Kidney (tissue), 14 donors: ENCODE measurements around the gene DNAH2. TPM values are rescaled to one million over a fixed set of nuclear protein-coding genes. Genes with fewer than 3 reads are reported as not detected.

Source experiments
- DNase-seq, 5 donors: peaks; one replicate each; pipeline ENCODE4 v3.0.0-alpha.2; 2013 to 2020
- FAIRE-seq: peaks from 2 replicates; lab custom pipeline; 2012; peaks lifted over from hg19 to GRCh38; lab: Jason Lieb, UNC
- H3K27ac ChIP-seq, 2 donors: one replicate each; pipeline ENCODE4 v1.7.0; 2013; ENCODE audit warnings: low read depth in 2 of 2, low read length in 2 of 2, inconsistent platforms in 1 of 2
- H3K27me3 ChIP-seq: one replicate; pipeline ENCODE4 v1.7.1; 2013; ENCODE audit warnings: low read length, inconsistent platforms; ENCODE audit not compliant: control insufficient read depth, insufficient read depth
- H3K36me3 ChIP-seq, 3 donors: one replicate each; pipeline versions ENCODE4 v1.7.0 to v1.7.1; 2013; ENCODE audit warnings: low read length in 3 of 3, control low read depth in 1 of 3, inconsistent platforms in 1 of 3; ENCODE audit not compliant: insufficient read depth in 3 of 3, control insufficient read depth in 2 of 3
- H3K4me1 ChIP-seq, 3 donors: one replicate each; pipeline versions ENCODE4 v1.7.0 to v1.7.1; 2013; ENCODE audit warnings: low read length in 3 of 3, inconsistent platforms in 1 of 3, low read depth in 1 of 3; ENCODE audit not compliant: control insufficient read depth in 2 of 3, insufficient read depth in 2 of 3
- H3K4me3 ChIP-seq, 3 donors: one replicate each; pipeline versions ENCODE4 v1.7.0 to v1.8.1; 2013; ENCODE audit warnings: low read length in 3 of 3, control low read depth in 1 of 3, inconsistent platforms in 1 of 3
- H3K9ac ChIP-seq, 3 donors: one replicate each; pipeline versions ENCODE4 v1.7.0 to v1.7.1; 2013; ENCODE audit warnings: low read length in 3 of 3, control low read depth in 1 of 3, inconsistent platforms in 1 of 3
- H3K9me3 ChIP-seq, 3 donors: one replicate each; pipeline versions ENCODE4 v1.7.0 to v1.7.1; 2013; ENCODE audit warnings: low read length in 3 of 3, control low read depth in 1 of 3, inconsistent platforms in 1 of 3; ENCODE audit not compliant: control insufficient read depth in 2 of 3, insufficient read depth in 1 of 3
- intact Hi-C: fragments of 100-400 bp; cut with DNase I; formaldehyde crosslinking; loops from one replicate; pipeline ENCODE4 v1.11.1; 2022
- polyA plus RNA-seq: library from polyadenylated mRNA; stranded (reverse); fragments of 350-450 nt; fragmentation: Illumina TruSeq; extraction: RNeasy Lipid Tissue Mini Kit (QIAGEN cat#74804); gene quantifications from one replicate; pipeline ENCODE4 v1.2.3, GENCODE V29; 2014; ENCODE audit warnings: low read depth, low replicate concordance; ENCODE audit not compliant: insufficient read depth
- total RNA-seq: library from RNA; stranded (reverse); fragmentation: NEBNext Ultra II Directional; extraction: Animal tissue kit (Norgen Biotek cat#: 25700); gene quantifications from one replicate; pipeline ENCODE4 v1.2.1, GENCODE V29; 2021
- TF ChIP-seq, protein P1 (sequence below): IDR thresholded peaks from 3 replicates; pipeline ENCODE4 v1.5.1; 2012; ENCODE audit warnings: mild to moderate bottlenecking, moderate library complexity, borderline replicate concordance; ENCODE audit not compliant: insufficient read depth; ENCODE audit errors: extremely low read depth
- donor health status: control.
- donor health status: control.
- donor health status: control.
- donor health status: control.
- donor health status: control.
- donor health status: DM: yes; HTN: yes; CAD: no.
- donor health status: Normal renal cell carcinoma (clear cell type).

DNAH2 gene
- total and polyA plus RNA-seq, 2 donors from 2014 or later, result 0.17 to 0.66 TPM

DNA sequence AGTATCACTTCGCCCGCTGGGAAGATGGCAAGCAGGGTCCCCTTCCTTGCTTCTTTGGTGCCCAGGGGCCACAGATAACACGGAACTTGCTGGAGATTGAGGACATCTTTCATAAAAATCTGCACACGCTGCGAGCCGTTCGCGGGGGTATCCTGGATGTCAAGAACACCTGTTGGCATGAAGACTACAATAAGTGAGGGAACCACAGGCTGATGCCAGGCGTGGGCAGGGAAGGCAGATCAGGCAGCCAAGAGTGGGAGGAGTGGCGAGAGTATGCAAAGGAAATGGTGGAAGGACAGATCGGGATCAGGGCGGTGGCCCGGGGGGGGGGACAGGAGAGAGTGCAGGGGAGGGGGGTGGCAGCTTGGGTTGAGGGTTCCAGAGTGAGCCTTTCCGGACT is 22.2 kb downstream of the DNAH2 start:
- peaks cover 0 to 2% (median 0%) of the 10 kb centered on the region in 3 donors for H3K4me1 ChIP-seq
- H3K9me3 ChIP-seq, result no peaks in the 10 kb centered on the region
- H3K27ac ChIP-seq, result no peak overlapping the region
- H3K9ac ChIP-seq, result no peak overlapping the region
- H3K27me3 ChIP-seq, result no peaks in the 10 kb centered on the region
- no peak for DNase-seq
- intact Hi-C loops, result no loop called here
- H3K36me3 ChIP-seq, result no peaks in the 10 kb centered on the region
- FAIRE-seq, result no peak
- TF ChIP-seq, protein P1, sequence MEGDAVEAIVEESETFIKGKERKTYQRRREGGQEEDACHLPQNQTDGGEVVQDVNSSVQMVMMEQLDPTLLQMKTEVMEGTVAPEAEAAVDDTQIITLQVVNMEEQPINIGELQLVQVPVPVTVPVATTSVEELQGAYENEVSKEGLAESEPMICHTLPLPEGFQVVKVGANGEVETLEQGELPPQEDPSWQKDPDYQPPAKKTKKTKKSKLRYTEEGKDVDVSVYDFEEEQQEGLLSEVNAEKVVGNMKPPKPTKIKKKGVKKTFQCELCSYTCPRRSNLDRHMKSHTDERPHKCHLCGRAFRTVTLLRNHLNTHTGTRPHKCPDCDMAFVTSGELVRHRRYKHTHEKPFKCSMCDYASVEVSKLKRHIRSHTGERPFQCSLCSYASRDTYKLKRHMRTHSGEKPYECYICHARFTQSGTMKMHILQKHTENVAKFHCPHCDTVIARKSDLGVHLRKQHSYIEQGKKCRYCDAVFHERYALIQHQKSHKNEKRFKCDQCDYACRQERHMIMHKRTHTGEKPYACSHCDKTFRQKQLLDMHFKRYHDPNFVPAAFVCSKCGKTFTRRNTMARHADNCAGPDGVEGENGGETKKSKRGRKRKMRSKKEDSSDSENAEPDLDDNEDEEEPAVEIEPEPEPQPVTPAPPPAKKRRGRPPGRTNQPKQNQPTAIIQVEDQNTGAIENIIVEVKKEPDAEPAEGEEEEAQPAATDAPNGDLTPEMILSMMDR, result no peak
- H3K4me3 ChIP-seq, result no peak overlapping the region

DNA sequence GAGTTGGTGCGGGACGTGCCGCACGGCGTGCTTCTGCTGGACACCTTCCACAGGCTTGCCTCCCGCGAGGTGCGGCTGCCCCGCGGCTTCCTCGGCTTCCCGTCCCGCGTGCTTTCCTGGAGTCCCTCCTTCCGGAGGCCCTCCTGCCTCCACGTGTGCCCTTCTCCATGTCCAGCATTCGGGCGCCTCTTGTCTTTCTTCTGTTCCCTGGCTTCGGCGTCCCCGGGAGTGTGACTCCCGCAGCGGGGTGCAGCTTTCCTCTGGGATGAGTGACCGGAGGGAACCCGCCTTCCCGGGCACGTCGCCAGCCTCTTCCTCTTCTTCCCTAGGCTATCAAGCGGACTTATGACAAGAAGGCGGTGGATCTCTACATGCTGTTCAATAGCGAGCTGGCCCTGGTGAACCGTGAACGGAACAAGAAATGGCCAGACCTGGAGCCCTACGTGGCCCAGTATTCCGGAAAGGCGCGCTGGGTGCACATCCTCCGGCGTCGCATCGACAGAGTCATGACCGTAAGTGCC is 23.0 kb downstream of the DNAH2 start:
- DNase-seq (peak in 1 of 5 donors; percentile 7), FAIRE-seq (no peak)
- TF ChIP-seq, protein P1, result no peak
- Histone ChIP-seq H3K27me3 (no peaks in the 10 kb centered on the region), H3K4me1 (peaks cover 0 to 2% (median 0%) of the 10 kb centered on the region in 3 donors), H3K4me3 (no peak overlapping the region), H3K9ac (no peak overlapping the region), H3K9me3 (no peaks in the 10 kb centered on the region), H3K27ac (no peak overlapping the region), H3K36me3 (no peaks in the 10 kb centered on the region)
- intact Hi-C loops, result no loop called here

DNA sequence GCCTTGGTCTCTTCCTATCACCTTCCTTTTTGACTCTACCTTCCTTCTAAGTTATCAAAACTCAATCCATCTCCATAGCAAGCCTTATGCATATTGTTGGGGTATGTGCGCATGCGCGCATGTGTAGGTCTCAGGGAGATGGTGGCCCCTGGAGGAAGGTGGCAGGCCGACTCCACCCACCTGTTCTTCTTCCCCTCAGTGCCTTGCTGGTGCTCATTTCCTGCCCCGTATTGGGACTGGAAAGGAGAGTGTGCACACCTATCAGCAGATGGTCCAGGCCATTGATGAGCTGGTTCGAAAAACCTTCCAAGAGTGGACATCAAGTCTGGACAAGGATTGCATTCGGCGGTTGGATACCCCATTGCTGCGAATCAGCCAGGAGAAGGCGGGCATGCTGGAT is 25.2 kb downstream of the DNAH2 start:
- H3K4me1 ChIP-seq, result peaks cover 0 to 2% (median 0%) of the 10 kb centered on the region in 3 donors
- no peak for FAIRE-seq
- H3K36me3 ChIP-seq, result no peaks in the 10 kb centered on the region
- no peaks in the 10 kb centered on the region for H3K27me3 ChIP-seq
- TF ChIP-seq, protein P1, result no peak
- no peaks in the 10 kb centered on the region for H3K9me3 ChIP-seq
- no peak for DNase-seq
- no peak overlapping the region for H3K27ac ChIP-seq
- intact Hi-C loops, result no loop called here
- no peak overlapping the region for H3K9ac ChIP-seq
- no peak overlapping the region for H3K4me3 ChIP-seq

DNA sequence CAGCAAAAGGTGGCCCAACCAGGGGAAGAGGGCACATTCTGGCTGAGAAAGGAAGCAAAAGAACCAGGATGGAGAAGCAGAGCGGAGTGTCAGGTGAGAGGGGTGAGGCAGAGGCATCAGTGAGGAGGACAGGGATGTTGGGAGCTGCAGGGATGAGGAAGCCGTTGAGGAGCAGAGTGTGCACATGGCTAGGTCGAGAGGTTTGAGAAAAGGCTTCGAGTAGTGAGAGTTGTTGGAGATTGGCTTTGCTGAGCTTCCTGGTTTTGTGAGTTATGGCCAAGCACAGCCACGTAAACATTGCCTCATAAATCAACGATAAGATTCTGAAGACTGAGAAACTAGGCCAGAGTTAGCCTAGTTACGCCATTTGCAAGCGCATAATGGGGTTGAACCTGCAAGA is 26.9 kb downstream of the DNAH2 start:
- Histone ChIP-seq H3K27me3 (no peaks in the 10 kb centered on the region), H3K9me3 (no peaks in the 10 kb centered on the region), H3K4me3 (no peak overlapping the region), H3K4me1 (peaks cover 0 to 2% (median 0%) of the 10 kb centered on the region in 3 donors), H3K27ac (no peak overlapping the region), H3K9ac (no peak overlapping the region), H3K36me3 (no peaks in the 10 kb centered on the region)
- DNase-seq (peak in 2 of 5 donors; percentile 37 to 58), FAIRE-seq (no peak)
- TF ChIP-seq, protein P1, result no peak
- intact Hi-C loops, result no loop called here
